GM10266 (cell line): ENCODE measurements around the gene MAP4K1.
A peak's percentile ranks its signal among the peaks of the same experiment; 100 is the strongest.
"Not testable (repeated sequence)": the region's sequence is repeated elsewhere in the genome, so short reads cannot be mapped to it uniquely, and the experiment has no call there.

Experiments
- DNase-seq: peaks from one replicate; pipeline ENCODE4 v3.0.0; 2012; ENCODE audit errors: extremely low spot score
- TF ChIP-seq, protein P1 (sequence below): IDR thresholded peaks from 2 replicates; pipeline ENCODE4 v1.5.1; 2012; ENCODE audit warnings: mild to moderate bottlenecking, low read depth; ENCODE audit not compliant: control insufficient read depth, insufficient read depth; ENCODE audit errors: missing control alignments

Gene MAP4K1

GRCh38 chr19:38640368-38640767 is 22.6 kb upstream of the MAP4K1 start:
- DNase-seq: no peak
- TF ChIP-seq, protein P1, sequence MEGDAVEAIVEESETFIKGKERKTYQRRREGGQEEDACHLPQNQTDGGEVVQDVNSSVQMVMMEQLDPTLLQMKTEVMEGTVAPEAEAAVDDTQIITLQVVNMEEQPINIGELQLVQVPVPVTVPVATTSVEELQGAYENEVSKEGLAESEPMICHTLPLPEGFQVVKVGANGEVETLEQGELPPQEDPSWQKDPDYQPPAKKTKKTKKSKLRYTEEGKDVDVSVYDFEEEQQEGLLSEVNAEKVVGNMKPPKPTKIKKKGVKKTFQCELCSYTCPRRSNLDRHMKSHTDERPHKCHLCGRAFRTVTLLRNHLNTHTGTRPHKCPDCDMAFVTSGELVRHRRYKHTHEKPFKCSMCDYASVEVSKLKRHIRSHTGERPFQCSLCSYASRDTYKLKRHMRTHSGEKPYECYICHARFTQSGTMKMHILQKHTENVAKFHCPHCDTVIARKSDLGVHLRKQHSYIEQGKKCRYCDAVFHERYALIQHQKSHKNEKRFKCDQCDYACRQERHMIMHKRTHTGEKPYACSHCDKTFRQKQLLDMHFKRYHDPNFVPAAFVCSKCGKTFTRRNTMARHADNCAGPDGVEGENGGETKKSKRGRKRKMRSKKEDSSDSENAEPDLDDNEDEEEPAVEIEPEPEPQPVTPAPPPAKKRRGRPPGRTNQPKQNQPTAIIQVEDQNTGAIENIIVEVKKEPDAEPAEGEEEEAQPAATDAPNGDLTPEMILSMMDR: no peak

DNA sequence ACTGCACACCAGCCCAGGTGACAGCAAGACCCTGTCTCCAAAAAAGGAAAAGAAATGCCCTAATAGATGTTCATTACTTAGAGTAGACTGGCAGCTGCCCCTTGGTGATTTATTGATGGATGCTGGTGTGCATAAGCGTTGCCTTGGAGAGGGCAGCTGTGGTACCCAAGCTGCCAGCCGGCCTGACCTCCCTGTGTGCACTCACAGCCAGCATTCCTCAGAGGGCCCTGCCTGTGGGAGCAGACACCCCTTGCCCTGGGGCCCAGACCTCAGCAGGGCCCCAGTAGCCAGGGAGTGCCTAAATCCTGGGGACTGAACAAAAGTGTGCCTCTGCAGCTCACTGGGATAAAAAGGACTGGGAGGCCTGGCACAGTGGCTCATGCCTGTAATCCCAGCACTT is 21.9 kb upstream of the MAP4K1 start:
- no peak for DNase-seq
- TF ChIP-seq, protein P1: no peak

DNA sequence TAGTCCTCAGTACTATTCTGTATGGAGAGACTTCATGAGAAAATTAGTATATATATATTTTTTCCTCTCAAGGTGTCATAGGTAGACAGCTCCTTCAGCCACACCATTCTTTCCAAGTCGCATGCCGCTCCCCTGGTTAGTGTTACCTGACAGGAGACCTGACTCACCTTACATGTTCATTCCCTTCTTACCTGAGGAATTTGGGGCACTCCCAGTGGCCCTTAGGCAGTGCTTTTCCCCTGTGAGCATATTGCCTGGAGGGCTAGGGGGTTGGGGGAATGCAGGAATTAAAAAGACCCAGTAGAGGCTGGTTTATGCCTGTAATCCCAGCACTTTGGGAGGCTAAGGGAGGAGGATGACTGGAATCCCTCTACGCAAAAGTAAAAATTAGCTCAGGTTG is 20.7 kb upstream of the MAP4K1 start:
- DNase-seq: no peak
- TF ChIP-seq, protein P1: no peak

DNA sequence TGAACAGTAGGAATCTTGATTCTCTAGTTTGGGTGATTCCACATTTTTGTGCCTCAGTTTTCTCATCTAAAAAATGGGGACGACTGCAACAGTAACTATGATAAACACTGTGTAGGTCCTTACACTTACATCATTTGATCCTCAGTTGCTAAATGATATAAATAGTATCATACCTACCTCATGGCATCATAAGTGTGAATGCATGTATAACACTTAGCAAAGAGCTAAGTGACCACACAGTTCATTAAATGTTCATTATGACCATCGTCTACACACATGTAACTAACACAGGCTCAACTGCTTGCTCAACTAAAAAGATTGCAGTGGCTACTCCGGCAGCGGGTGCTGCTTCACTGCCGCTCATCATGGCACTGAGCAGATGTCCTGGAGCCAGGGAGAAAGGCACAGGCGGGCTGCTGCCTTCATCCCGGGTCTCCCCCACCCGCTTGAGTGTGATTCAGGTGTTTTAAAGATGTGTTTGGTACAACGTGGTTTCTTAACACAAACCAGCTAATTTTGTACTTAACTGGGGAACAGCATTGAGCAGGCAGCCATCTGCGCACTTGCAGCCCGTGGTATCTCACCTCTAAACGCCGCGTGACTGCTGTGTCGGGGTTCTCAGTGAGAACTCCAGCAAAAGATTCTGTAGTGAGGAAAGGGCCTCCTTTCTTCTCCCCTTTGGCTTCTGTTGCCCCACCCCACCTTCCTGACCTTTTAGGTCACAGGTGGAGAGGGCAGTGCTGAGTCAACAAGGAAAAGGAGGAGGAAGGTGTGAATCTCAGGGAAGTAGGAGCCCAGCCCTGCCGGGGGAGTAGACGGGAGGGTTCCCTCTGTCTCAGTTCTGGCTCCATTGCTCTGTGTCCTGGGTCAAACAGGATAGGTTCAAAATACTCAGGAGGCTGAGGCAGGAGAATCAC is 18.0 kb upstream of the MAP4K1 start:
- DNase-seq: no peak
- TF ChIP-seq, protein P1: no peak

DNA sequence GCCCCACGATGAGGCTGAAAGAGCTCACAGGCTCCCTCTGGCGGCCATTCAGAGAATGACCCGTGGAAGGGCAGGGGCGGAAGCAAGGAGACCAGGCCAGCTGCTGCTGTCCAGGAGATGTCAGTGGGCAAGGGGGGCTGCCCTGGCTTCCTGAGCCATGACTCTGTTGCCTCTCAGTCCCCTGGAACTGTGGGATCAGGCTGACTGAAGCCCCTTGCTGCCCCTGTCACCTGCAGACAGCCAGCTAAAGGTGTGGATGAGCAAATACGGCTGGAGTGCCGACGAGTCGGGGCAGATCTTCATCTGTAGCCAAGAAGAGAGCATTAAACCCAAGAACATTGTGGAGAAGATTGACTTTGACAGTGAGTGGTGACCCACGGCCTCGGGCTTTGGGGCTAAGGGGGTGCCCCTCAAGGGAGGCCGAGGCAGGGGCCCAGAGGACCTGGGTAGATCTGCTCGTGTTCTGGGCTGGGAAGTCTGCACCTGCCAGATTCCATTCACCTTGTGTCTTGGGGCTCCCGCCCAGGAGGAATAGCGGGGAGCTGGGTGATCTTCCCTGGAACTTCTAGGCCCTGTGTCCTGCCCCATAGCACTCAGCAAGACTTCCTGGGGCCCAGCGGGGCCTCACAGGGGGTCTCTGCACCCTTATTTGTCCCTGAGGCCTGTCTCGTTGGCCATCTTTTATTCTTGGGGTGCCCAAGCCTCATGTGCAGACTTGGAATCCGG is 17.2 kb upstream of the MAP4K1 start:
- TF ChIP-seq, protein P1: peak; percentile 82
- DNase-seq: peak; percentile 75

DNA sequence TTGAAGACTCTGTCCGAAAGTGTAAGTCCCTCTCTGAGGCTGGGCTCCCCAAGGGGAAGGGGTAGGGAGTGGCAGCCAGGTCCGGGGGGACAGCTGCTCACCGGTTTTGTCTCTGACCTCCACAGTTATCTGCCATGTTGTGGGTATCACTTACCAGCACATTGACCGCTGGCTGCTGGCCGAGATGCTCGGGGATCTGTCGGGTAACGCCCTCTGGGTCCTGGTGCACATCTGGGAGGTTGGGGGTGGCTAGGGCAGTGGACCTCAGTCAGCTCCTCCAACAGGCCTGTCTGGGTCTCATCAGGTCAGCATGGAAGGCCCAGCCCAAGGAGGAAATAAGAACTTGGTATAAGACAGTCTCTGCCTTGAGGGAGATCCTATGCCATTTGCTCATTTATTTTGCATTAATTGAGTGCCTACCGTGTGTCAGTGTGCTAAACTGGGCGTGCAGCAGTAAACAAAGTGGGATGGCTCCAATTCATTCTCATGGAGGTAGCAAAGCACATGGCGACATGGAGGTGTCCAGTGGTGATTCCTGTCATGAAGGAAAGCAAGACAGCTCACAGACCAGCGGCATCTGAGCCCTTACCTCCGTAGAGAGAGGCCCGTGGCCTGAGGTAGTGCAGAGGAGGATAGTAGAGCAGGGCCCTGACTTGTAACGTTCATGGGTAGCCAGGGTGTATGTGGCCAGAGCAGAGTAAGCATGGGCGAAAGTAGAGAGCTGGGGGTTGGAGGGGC is 14.9 kb upstream of the MAP4K1 start:
- no peak for DNase-seq
- TF ChIP-seq, protein P1: no peak

DNA sequence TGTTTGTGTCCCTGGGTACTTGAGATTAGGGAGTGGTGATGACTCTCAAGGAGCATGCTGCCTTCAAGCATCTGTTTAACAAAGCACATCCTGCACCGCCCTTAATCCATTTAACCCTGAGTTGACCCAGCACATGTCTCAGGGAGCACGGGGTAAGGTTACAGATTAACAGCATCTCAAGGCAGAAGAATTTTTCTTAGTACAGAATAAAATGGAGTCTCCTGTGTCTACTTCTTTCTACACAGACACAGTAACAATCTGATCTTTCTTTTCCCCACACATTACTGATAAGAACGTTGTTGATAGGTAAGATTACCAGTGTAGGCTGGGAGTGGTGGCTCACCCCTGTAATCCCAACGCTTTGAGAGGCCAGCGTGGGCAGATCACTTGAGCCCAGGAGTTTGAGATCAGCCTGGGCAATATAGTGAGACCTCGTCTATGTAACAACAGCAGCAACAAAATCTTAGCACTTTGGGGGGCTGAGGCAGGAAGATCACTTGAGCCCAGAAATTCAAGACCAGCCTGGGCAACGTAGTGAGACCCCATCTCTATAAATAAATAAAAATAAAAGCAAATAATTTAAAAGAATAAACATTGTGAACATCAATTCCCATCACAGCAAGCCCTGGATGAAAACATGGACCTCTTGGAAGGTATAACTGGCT is 14.2 kb upstream of the MAP4K1 start:
- DNase-seq: not testable (repeated sequence)

GRCh38 chr19:38631301-38631700 is 13.5 kb upstream of the MAP4K1 start:
- not testable (repeated sequence) for DNase-seq
